ENCODE data around the gene POC1A. TPM values are rescaled to one million over a fixed set of nuclear protein-coding genes. Genes with fewer than 3 reads are reported as not detected.
"Not testable (repeated sequence)": the region's sequence is repeated elsewhere in the genome, so short reads cannot be mapped to it uniquely, and the experiment has no call there.

POC1A gene
- total RNA-seq, 1 donor from 2014 or later: 30.1 TPM

DNA sequence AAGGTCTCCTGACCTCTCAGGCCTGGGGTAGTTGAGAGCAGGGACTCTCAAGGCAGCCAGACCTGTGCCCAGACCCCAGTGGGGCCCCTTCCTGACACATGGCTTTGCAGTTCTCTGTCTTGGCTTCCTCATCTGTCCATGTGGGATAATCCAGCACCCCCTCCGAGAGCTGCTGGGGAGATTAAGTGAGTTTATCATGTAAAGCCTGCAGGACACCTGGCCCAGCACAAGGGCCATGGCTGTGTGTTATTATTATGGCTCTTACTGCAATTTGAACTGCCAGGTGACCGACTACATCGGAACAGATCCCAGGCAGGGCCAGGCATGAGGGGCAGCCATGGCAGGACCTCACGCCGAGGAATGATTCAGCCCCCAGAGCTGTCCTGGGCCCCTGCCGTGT lies 110.5 kb downstream of the POC1A start:
- Mint-ChIP-seq H3K36me3 (ENCODE audit: low read depth) (no peaks in the 10 kb centered on the region), H3K27me3 (ENCODE audit: low read depth) (no peaks in the 10 kb centered on the region), H3K9me3 (no peaks in the 10 kb centered on the region)

GRCh38 chr3:52043039-52043438 lies 111.2 kb downstream of the POC1A start:
- H3K36me3 Mint-ChIP-seq (ENCODE audit: low read depth); H3K4me3 Mint-ChIP-seq; DNase-seq (ENCODE audit: low read depth, low spot score); H3K27ac Mint-ChIP-seq (ENCODE audit: unreplicated experiment); H3K9me3 Mint-ChIP-seq; H3K27me3 Mint-ChIP-seq (ENCODE audit: low read depth): not testable (repeated sequence)
- peaks cover 38% of the 10 kb centered on the region for H3K4me1 Mint-ChIP-seq

More for the DNA sequence above, 110.5 kb downstream of the POC1A start:
- no peak overlapping the region for H3K27ac Mint-ChIP-seq (ENCODE audit: unreplicated experiment)
- no peak for DNase-seq (ENCODE audit: low read depth, low spot score)
- TF ChIP-seq CTCF (conservative IDR thresholded peaks at IDR 0.05): no peak
- H3K4me1 Mint-ChIP-seq: peaks cover 38% of the 10 kb centered on the region
- H3K4me3 Mint-ChIP-seq: no peak overlapping the region

DNA sequence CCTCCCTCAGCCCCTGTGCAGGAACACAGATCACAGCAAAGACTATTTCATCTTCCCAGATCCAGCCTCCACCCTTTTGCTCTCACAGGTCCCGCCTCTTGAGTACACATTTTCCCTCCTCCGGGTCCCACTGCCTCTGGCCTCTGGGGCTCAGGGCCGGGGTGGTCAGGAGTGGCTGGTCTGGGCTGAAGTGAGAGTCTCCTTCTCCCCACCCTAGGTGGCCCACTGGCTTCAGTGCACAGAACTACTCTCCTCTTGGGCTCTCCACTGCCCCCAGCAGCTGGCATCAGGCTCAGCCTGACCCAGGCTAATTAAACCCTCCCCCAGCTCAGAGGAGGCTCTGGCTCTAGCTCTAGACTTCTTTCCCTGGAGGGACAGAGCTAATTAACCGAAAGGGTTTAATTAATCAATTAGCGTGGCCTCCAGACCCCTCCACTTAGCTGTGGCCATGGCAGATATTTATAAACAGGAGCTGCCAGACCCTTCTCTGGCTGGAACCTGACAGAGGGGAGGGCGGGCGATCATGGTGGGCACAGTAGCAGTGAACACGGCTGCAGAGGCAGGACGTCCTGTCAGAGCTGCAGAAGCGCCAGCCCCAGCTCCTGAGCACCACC lies 113.0 kb downstream of the POC1A start:
- Mint-ChIP-seq H3K27me3 (ENCODE audit: low read depth) (no peaks in the 10 kb centered on the region), H3K27ac (ENCODE audit: unreplicated experiment) (peak overlapping the region; percentile 43), H3K36me3 (ENCODE audit: low read depth) (no peaks in the 10 kb centered on the region), H3K9me3 (no peaks in the 10 kb centered on the region), H3K4me1 (peaks cover 32% of the 10 kb centered on the region), H3K4me3 (peak overlapping the region; percentile 32)
- no peak for DNase-seq (ENCODE audit: low read depth, low spot score)
- TF ChIP-seq CTCF (conservative IDR thresholded peaks at IDR 0.05): no peak

- Mint-ChIP-seq H3K36me3 (ENCODE audit: low read depth) (no peaks in the 10 kb centered on the region), H3K4me1 (peaks cover 28% of the 10 kb centered on the region), H3K27me3 (ENCODE audit: low read depth) (no peaks in the 10 kb centered on the region), H3K9me3 (no peaks in the 10 kb centered on the region), H3K27ac (ENCODE audit: unreplicated experiment) (peak overlapping the region; percentile 95), H3K4me3 (peak overlapping the region; percentile 32)
- DNase-seq (ENCODE audit: low read depth, low spot score): no peak
- no peak for TF ChIP-seq CTCF (conservative IDR thresholded peaks at IDR 0.05)
Observed at GRCh38 chr3:52040600-52040999, 113.6 kb downstream of the POC1A start.

GRCh38 chr3:52039846-52040245 lies 114.4 kb downstream of the POC1A start:
- H3K4me3 Mint-ChIP-seq: peak overlapping the region; percentile 27
- no peaks in the 10 kb centered on the region for H3K36me3 Mint-ChIP-seq (ENCODE audit: low read depth)
- no peak for TF ChIP-seq CTCF (conservative IDR thresholded peaks at IDR 0.05)
- peak overlapping the region; percentile 98 for H3K27ac Mint-ChIP-seq (ENCODE audit: unreplicated experiment)
- DNase-seq (ENCODE audit: low read depth, low spot score): peak; percentile 72
- no peaks in the 10 kb centered on the region for H3K9me3 Mint-ChIP-seq
- H3K4me1 Mint-ChIP-seq: peaks cover 20% of the 10 kb centered on the region
- no peaks in the 10 kb centered on the region for H3K27me3 Mint-ChIP-seq (ENCODE audit: low read depth)

- TF ChIP-seq CTCF (conservative IDR thresholded peaks at IDR 0.05): no peak
- H3K36me3 Mint-ChIP-seq (ENCODE audit: low read depth): no peaks in the 10 kb centered on the region
- no peaks in the 10 kb centered on the region for H3K27me3 Mint-ChIP-seq (ENCODE audit: low read depth)
- peak overlapping the region; percentile 76 for H3K4me3 Mint-ChIP-seq
- no peak for DNase-seq (ENCODE audit: low read depth, low spot score)
- H3K4me1 Mint-ChIP-seq: peaks cover 20% of the 10 kb centered on the region
- H3K27ac Mint-ChIP-seq (ENCODE audit: unreplicated experiment): peak overlapping the region; percentile 98
- no peaks in the 10 kb centered on the region for H3K9me3 Mint-ChIP-seq
Observed at GRCh38 chr3:52039426-52039825, 114.8 kb downstream of the POC1A start.
